ENCODE measurements around the gene CPEB4.

GRCh38 chr5:173970878-173971650 is 82.9 kb downstream of the CPEB4 start:
- TF ChIP-seq CTCF (conservative IDR thresholded peaks at IDR 0.05; ENCODE audit: low read depth in 2 of 2) = peak; percentile 56 to 58
- TF ChIP-seq EZH2 (IDR thresholded peaks at IDR 0.05; ENCODE audit: low read depth, unreplicated experiment) = no peak
